Astrocyte of the hippocampus (primary cell): ENCODE data around the gene DICER1.
A peak's percentile ranks its signal among the peaks of the same experiment; 100 is the strongest.

ENCODE experiments used
- DNase-seq: peaks from one replicate; pipeline ENCODE4 v3.0.0; 2011; ENCODE audit warnings: low read depth, low spot score

Gene DICER1

GRCh38 chr14:95125915-95126314 is 31.4 kb downstream of the DICER1 start:
- DNase-seq, result no peak

GRCh38 chr14:95125221-95125620 is 32.1 kb downstream of the DICER1 start:
- DNase-seq, result no peak

- no peak for DNase-seq
Measured at GRCh38 chr14:95123891-95124579, 33.3 kb downstream of the DICER1 start.

GRCh38 chr14:95122621-95122945 is 34.7 kb downstream of the DICER1 start:
- DNase-seq, result no peak

GRCh38 chr14:95121911-95122620 is 35.3 kb downstream of the DICER1 start:
- DNase-seq, result no peak

- DNase-seq, result no peak
Measured at GRCh38 chr14:95119336-95119735, 38.0 kb downstream of the DICER1 start.

GRCh38 chr14:95117937-95118721 is 39.2 kb downstream of the DICER1 start:
- DNase-seq, result no peak

- DNase-seq, result no peak
Measured at GRCh38 chr14:95113476-95113875, 43.9 kb downstream of the DICER1 start.

GRCh38 chr14:95111507-95112164 is 45.7 kb downstream of the DICER1 start:
- no peak for DNase-seq

GRCh38 chr14:95110178-95110577 is 47.2 kb downstream of the DICER1 start:
- no peak for DNase-seq

GRCh38 chr14:95107711-95108110 is 49.6 kb downstream of the DICER1 start:
- no peak for DNase-seq

- no peak for DNase-seq
Measured at GRCh38 chr14:95106971-95107370, 50.4 kb downstream of the DICER1 start.

- no peak for DNase-seq
Measured at GRCh38 chr14:95104911-95105310, 52.4 kb downstream of the DICER1 start.

- DNase-seq, result no peak
Measured at GRCh38 chr14:95102680-95103044, 54.7 kb downstream of the DICER1 start.

- no peak for DNase-seq
Measured at GRCh38 chr14:95101736-95102679, 55.3 kb downstream of the DICER1 start.

GRCh38 chr14:95098984-95099599 is 58.2 kb downstream of the DICER1 start:
- peak; percentile 58 for DNase-seq

GRCh38 chr14:95097385-95097784 is 59.9 kb downstream of the DICER1 start:
- peak; percentile 10 for DNase-seq

GRCh38 chr14:95096476-95096875 is 60.9 kb downstream of the DICER1 start:
- DNase-seq, result no peak

GRCh38 chr14:95095996-95096395 is 61.3 kb downstream of the DICER1 start:
- DNase-seq, result peak; percentile 15

GRCh38 chr14:95092723-95093122 is 64.6 kb downstream of the DICER1 start:
- DNase-seq, result no peak

GRCh38 chr14:95091581-95091980 is 65.7 kb downstream of the DICER1 start:
- DNase-seq, result no peak
